ENCODE results near the gene HBG2. TPM values are rescaled to one million over a fixed set of nuclear protein-coding genes. Genes with fewer than 3 reads are reported as not detected.

HBG2 gene
- total and polyA plus RNA-seq, 2 of the 8 experiments (the other 6 are each of a cell fraction or from before 2014, with no cell fraction given), result 0.23 TPM; not detected in 1

GRCh38 chr11:5229356-5229755, 25.2 kb downstream of the HBG2 start:
- WGBS, 2 experiments (ENCODE audit: extremely low coverage in 1 of 2, insufficient coverage in 1 of 2, insufficient read length in 1 of 2, insufficient replicate concordance in 2 of 2, low coverage in 1 of 2, low lambda C conversion rate in 2 of 2, missing lambda C conversion rate in 1 of 2), result 88% methylated on average over 1 of the region's 1 CpG; no CpG with 5 or more reads in 1 of the 2 experiments
- no peaks in the 10 kb centered on the region for H3K4me1 ChIP-seq (replicated peaks in 1 of 4; ENCODE audit: control insufficient read depth in 3 of 4, insufficient read depth in 4 of 4, low read length in 3 of 4)
- no peak overlapping the region for H2BK15ac ChIP-seq (ENCODE audit: low read length)
- H3K4me2 ChIP-seq (ENCODE audit: insufficient read depth in 1 of 2, low read depth in 2 of 2, low read length in 2 of 2), result no peak overlapping the region
- H2BK5ac ChIP-seq (ENCODE audit: low read depth, low read length), result no peak overlapping the region
- FAIRE-seq (no peak), DNase-seq (ENCODE audit: low read depth in 1 of 2, low spot score in 2 of 2) (no peak)
- H2AK5ac ChIP-seq (ENCODE audit: low read depth, low read length), result no peak overlapping the region
- H2BK20ac ChIP-seq (ENCODE audit: low read length), result no peak overlapping the region
- H3K36me3 ChIP-seq (ENCODE audit: control insufficient read depth in 2 of 4, insufficient read depth in 4 of 4, low read length in 3 of 4), result no peaks in the 10 kb centered on the region
- H3K4ac ChIP-seq (replicated peaks; ENCODE audit: insufficient read length, low read depth, low read length), result no peak overlapping the region
- H3K79me1 ChIP-seq (ENCODE audit: low read depth, low read length), result no peaks in the 10 kb centered on the region
- H3K23me2 ChIP-seq (ENCODE audit: low read depth, low read length), result no peaks in the 10 kb centered on the region; the same call in 1 of the 2 replicates
- H3K79me2 ChIP-seq (ENCODE audit: control insufficient read depth in 1 of 2, insufficient read depth in 2 of 2, low read length in 2 of 2), result no peaks in the 10 kb centered on the region
- no peaks in the 10 kb centered on the region for H3K27me3 ChIP-seq (replicated peaks in 1 of 4; ENCODE audit: control insufficient read depth in 3 of 4, extremely low read depth in 1 of 4, insufficient read depth in 3 of 4, low read length in 3 of 4)
- H3K9ac ChIP-seq (replicated peaks in 1 of 4; ENCODE audit: extremely low read depth in 1 of 4, low read depth in 3 of 4, low read length in 3 of 4), result no peak overlapping the region
- H2BK12ac ChIP-seq (ENCODE audit: low read depth, low read length), result no peak overlapping the region
- H2BK120ac ChIP-seq (replicated peaks; ENCODE audit: low read depth, low read length), result no peak overlapping the region
- H4K5ac ChIP-seq (ENCODE audit: insufficient read length, low read depth, low read length), result no peak overlapping the region
- H4K8ac ChIP-seq (ENCODE audit: extremely low read depth, insufficient read depth, low read length), result no peak overlapping the region
- H3K18ac ChIP-seq (ENCODE audit: extremely low read depth, low read length), result no peak overlapping the region
- H4K91ac ChIP-seq (replicated peaks; ENCODE audit: insufficient read length, low read length), result no peak overlapping the region
- POLR2A ChIA-PET (ENCODE audit: partially characterized antibody), result no interaction called here
- no peak overlapping the region for H3K23ac ChIP-seq (ENCODE audit: insufficient read length)
- CTCF ChIA-PET (ENCODE audit: partially characterized antibody), result interaction anchor here (0.8 kb wide), 1 partner anchor 61 kb away, joined by 3 read pairs; no protein-coding TSS in a partner anchor
- no peak overlapping the region for H3K56ac ChIP-seq (replicated peaks; ENCODE audit: insufficient read length, low read depth, low read length)
- no peak overlapping the region for H3K4me3 ChIP-seq (ENCODE audit: extremely low read depth in 1 of 4, insufficient read depth in 2 of 4, low read depth in 3 of 4, low read length in 4 of 4)
- H3K9me3 ChIP-seq (ENCODE audit: insufficient read depth in 2 of 2, low read depth in 1 of 2, low read length in 1 of 2), result no peaks in the 10 kb centered on the region
- no peak overlapping the region for H3K14ac ChIP-seq (ENCODE audit: insufficient read length)
- no peak overlapping the region for H2AFZ ChIP-seq (ENCODE audit: low read length)
- no peak overlapping the region for H3K27ac ChIP-seq (ENCODE audit: low read depth, low read length)
- H4K20me1 ChIP-seq (replicated peaks in 1 of 2; ENCODE audit: control insufficient read depth in 1 of 2, insufficient read depth in 2 of 2, low read length in 2 of 2), result no peaks in the 10 kb centered on the region
- TF ChIP-seq NRF1 (IDR thresholded peaks at IDR 0.05; ENCODE audit: low read depth, low read length) (no peak), JUN (IDR thresholded peaks at IDR 0.05; ENCODE audit: low read depth, low read length) (no peak), SP1 (IDR thresholded peaks at IDR 0.05; ENCODE audit: low read depth, low read length) (no peak), GABPA (IDR thresholded peaks at IDR 0.05; ENCODE audit: borderline replicate concordance, insufficient read depth, low read length) (no peak), FOSL1 (IDR thresholded peaks at IDR 0.05; ENCODE audit: insufficient read depth, low read depth, low read length) (no peak), YY1 (IDR thresholded peaks at IDR 0.05; ENCODE audit: low read depth, low read length) (no peak), CTCF (IDR thresholded peaks at IDR 0.05; ENCODE audit: control extremely low read depth in 1 of 3, insufficient read depth in 1 of 3, low read depth in 1 of 3, low read length in 3 of 3) (no peak), SUZ12 (IDR thresholded peaks at IDR 0.05; ENCODE audit: low read length) (no peak), CHD1 (IDR thresholded peaks at IDR 0.05; ENCODE audit: low read depth, low read length) (no peak), KDM5A (IDR thresholded peaks at IDR 0.05; ENCODE audit: low read length) (no peak), TBP (IDR thresholded peaks at IDR 0.05; ENCODE audit: low read depth, low read length) (no peak), ZNF274 (IDR thresholded peaks at IDR 0.05; ENCODE audit: borderline replicate concordance, extremely low read depth, low read length) (no peak), SRF (IDR thresholded peaks at IDR 0.05; ENCODE audit: low read depth, low read length) (no peak)
